ENCODE measurements around the gene SETD4. TPM values are rescaled to one million over a fixed set of nuclear protein-coding genes. Genes with fewer than 3 reads are reported as not detected.

The SETD4 gene
- total and polyA plus RNA-seq, 11 donors: 4.5 to 12.7 (median 10.4) TPM

DNA sequence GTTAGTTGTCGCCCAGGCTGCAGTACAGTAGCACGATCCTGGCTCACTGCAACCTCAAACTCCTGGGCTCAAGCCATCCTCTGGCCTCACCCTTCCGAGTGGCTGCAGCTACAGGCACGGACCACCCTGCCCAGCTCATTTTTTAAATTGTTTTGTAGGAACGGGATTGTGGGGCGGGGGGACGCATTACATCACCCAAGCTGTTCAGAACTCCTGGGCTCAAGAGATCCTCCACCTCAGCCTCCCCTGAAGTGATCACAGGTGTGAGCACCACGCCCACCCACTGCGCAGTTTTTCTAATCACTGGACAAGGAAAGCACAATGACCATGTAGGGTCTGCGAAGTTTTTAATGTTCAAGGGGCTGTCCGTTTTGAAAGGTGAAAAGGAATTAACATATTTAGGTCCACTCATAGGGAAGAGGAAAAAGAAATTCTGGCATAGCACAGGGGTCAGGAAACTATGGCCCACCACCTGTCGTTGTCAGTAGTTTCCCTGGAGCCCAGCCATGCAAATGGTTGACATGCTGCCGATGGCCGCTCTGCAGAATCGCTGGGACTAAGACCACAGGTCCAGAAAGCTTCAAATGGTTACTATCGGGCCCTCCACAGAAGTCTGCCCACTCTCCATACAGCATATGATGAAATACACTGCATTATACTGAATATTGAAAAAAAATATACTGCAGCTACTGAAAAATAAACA, 26.0 kb downstream of the SETD4 start:
- DNase-seq (no peak), ATAC-seq (no peak)
- intact Hi-C loops (cut with DNase I): no loop called here
- H3K9me3 ChIP-seq: no peaks in the 10 kb centered on the region
- H3K27ac ChIP-seq: no peak overlapping the region
- TF ChIP-seq, protein P1, sequence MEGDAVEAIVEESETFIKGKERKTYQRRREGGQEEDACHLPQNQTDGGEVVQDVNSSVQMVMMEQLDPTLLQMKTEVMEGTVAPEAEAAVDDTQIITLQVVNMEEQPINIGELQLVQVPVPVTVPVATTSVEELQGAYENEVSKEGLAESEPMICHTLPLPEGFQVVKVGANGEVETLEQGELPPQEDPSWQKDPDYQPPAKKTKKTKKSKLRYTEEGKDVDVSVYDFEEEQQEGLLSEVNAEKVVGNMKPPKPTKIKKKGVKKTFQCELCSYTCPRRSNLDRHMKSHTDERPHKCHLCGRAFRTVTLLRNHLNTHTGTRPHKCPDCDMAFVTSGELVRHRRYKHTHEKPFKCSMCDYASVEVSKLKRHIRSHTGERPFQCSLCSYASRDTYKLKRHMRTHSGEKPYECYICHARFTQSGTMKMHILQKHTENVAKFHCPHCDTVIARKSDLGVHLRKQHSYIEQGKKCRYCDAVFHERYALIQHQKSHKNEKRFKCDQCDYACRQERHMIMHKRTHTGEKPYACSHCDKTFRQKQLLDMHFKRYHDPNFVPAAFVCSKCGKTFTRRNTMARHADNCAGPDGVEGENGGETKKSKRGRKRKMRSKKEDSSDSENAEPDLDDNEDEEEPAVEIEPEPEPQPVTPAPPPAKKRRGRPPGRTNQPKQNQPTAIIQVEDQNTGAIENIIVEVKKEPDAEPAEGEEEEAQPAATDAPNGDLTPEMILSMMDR (IDR thresholded peaks at IDR 0.05): no peak
- H3K4me3 ChIP-seq: no peak overlapping the region
- peaks cover 0 to 56% (median 52%) of the 10 kb centered on the region in 9 donors for H3K36me3 ChIP-seq
- peaks cover 0 to 8% (median 0%) of the 10 kb centered on the region in 12 donors for H3K4me1 ChIP-seq
- WGBS, 4 donors: 83 to 88% (median 84%) methylated on average over 16 of the region's 16 CpGs
- no peaks in the 10 kb centered on the region for H3K27me3 ChIP-seq

DNA sequence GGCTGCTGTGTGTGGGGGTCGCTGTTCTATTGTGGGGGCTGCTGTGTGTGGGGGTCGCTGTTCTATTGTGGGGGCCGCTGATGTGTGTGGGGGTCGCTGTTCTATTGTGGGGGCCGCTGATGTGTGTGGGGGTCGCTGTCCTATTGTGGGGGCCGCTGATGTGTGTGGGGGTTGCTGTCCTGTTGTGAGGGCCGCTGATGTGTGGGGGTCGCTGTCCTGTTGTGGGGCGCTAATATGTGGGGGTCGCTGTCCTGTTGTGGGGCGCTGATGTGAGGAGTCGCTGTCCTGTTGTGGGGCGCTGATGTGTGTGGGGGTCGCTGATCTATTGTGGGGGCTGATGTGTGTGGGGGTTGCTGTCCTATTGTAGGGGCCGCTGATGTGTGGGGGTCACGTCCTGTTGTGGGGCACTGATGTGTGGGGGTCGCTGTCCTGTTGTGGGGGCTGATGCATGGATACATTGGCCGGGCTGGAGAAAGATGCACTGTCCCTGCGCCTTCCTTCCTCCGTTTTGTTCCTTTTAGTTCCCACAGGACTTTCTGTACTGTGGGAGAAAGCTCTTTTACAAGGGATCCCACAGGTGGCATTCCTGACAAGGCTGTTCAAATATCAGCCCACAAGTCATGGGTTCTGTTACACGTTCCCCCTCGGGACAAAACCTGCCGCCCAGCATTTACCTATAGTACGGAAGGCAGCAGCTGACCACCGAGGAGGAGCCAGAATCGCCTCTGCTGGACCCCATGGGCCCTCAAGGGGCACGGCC, 27.5 kb downstream of the SETD4 start:
- H3K36me3 ChIP-seq: peaks cover 0 to 41% (median 37%) of the 10 kb centered on the region in 9 donors
- H3K27me3 ChIP-seq: no peaks in the 10 kb centered on the region
- ATAC-seq (no peak), DNase-seq (no peak)
- intact Hi-C loops (cut with DNase I): no loop called here
- WGBS, 4 donors: 90 to 92% (median 91%) methylated on average over 19 to 28 of the region's 28 CpGs
- no peak overlapping the region for H3K4me3 ChIP-seq
- H3K27ac ChIP-seq: no peak overlapping the region
- H3K9me3 ChIP-seq: no peaks in the 10 kb centered on the region
- TF ChIP-seq, protein P1 (IDR thresholded peaks at IDR 0.05): no peak
- no peak for TF ChIP-seq POLR2A (IDR thresholded peaks at IDR 0.05)
- H3K4me1 ChIP-seq: peaks cover 0 to 8% (median 0%) of the 10 kb centered on the region in 12 donors

DNA sequence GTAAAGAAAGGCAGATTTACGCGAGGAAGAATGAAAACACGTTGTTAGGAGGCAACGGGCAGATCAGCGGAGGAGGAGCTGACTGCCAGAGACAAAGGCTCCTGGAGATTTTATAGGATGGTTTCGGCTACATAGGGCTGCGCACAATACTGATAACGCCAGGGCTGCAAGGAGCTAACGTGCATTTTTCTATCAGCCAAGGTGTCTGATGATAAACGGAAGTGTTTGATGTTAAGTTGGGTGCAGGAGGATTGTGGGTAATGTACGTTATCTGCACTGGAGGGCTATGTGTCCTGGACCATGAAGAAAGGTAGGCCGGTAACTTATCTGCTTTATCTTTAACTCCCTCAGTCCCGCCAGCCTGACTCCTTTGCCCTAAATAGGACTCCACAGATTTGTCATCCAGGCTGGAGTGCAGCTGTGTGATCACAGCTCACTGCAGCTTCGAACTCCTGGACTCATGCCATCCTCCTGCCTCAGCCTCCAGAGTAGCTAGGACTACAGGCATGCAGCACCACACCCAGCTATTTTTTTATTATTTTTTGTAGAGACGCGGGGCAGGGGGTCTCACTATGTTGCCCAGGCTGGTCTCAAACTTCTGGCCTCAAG, 29.6 kb downstream of the SETD4 start:
- Histone ChIP-seq H3K4me1 (peaks cover 0 to 7% (median 0%) of the 10 kb centered on the region in 12 donors), H3K4me3 (no peak overlapping the region), H3K27ac (no peak overlapping the region), H3K27me3 (no peaks in the 10 kb centered on the region), H3K36me3 (peaks cover 0 to 21% (median 16%) of the 10 kb centered on the region in 9 donors), H3K9me3 (no peaks in the 10 kb centered on the region)
- WGBS, 4 donors: 55 to 67% (median 62%) methylated on average over 16 of the region's 16 CpGs
- TF ChIP-seq, protein P1 (IDR thresholded peaks at IDR 0.05): no peak
- TF ChIP-seq POLR2A (IDR thresholded peaks at IDR 0.05): no peak
- ATAC-seq (no peak), DNase-seq (no peak)
- intact Hi-C loops (cut with DNase I): no loop called here

DNA sequence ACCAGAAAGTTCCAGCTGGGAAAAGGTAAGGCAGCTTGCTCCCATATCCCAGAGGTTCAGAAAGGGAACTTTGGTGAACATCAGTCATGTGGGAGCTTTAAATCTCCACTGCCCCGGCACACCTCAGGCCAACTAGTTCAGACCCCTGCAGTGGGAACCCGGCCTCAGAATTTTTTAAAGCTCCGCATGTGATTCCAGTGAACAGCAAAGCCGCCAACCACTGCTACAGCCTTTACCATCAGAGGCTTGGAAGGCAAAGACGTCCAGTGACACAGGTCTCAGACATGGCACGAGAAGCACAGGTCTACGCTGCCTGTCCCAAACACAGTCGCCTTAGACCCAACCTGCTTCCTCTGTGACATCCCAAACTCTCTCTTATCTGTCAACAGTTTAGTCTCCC, 31.0 kb downstream of the SETD4 start:
- H3K4me1 ChIP-seq: peaks cover 0 to 4% (median 0%) of the 10 kb centered on the region in 12 donors
- DNase-seq: no peak
- intact Hi-C loops (cut with DNase I): loop anchor here (2.0 to 10.0 kb wide), 10 partner anchors 85 to 1342 kb away; no protein-coding TSS in a partner anchor
- H3K27me3 ChIP-seq: no peaks in the 10 kb centered on the region
- H3K4me3 ChIP-seq: no peak overlapping the region
- ATAC-seq: no peak
- H3K36me3 ChIP-seq: peaks cover 0 to 8% (median 3%) of the 10 kb centered on the region in 9 donors
- 82 to 90% (median 85%) methylated on average over 8 of the region's 8 CpGs for WGBS, 4 donors
- no peak overlapping the region for H3K27ac ChIP-seq
- TF ChIP-seq, protein P1 (IDR thresholded peaks at IDR 0.05): no peak
- no peak for TF ChIP-seq POLR2A (IDR thresholded peaks at IDR 0.05)
- no peaks in the 10 kb centered on the region for H3K9me3 ChIP-seq
